ENCODE measurements around the gene MEA1.

Gene MEA1

GRCh38 chr6:43060755-43061633 lies 47.2 kb upstream of the MEA1 start:
- TF ChIP-seq EP300 (IDR thresholded peaks at IDR 0.05; ENCODE audit: borderline replicate concordance), result no peak
- TF ChIP-seq RAD21 (IDR thresholded peaks at IDR 0.05; ENCODE audit: low read depth), result no peak
- TF ChIP-seq EGR1 (IDR thresholded peaks at IDR 0.05), result no peak
- TF ChIP-seq ZBTB7A (IDR thresholded peaks at IDR 0.05; ENCODE audit: low read depth), result no peak
- TF ChIP-seq REST (IDR thresholded peaks at IDR 0.05; ENCODE audit: low read depth), result no peak
- TF ChIP-seq TEAD4 (IDR thresholded peaks at IDR 0.05), result no peak

GRCh38 chr6:43060034-43060754 lies 46.4 kb upstream of the MEA1 start:
- TF ChIP-seq EGR1 (IDR thresholded peaks at IDR 0.05), result no peak
- no peak for TF ChIP-seq TAF1 (IDR thresholded peaks at IDR 0.05; ENCODE audit: low read depth)
- no peak for TF ChIP-seq FOXM1 (IDR thresholded peaks at IDR 0.05; ENCODE audit: borderline replicate concordance, low read depth)
- 0 out of 2 replicates have a peak, but pooled peaks have one; percentile 15 for TF ChIP-seq USF1 (IDR thresholded peaks at IDR 0.05)
- TF ChIP-seq TEAD4 (IDR thresholded peaks at IDR 0.05), result no peak

- no peak for TF ChIP-seq REST (IDR thresholded peaks at IDR 0.05; ENCODE audit: low read depth)
- TF ChIP-seq RAD21 (IDR thresholded peaks at IDR 0.05; ENCODE audit: low read depth), result no peak
- TF ChIP-seq ZBTB7A (IDR thresholded peaks at IDR 0.05; ENCODE audit: low read depth), result no peak
- no peak for TF ChIP-seq EGR1 (IDR thresholded peaks at IDR 0.05)
- peak; percentile 95 for TF ChIP-seq YY1 (IDR thresholded peaks at IDR 0.05; ENCODE audit: low read depth)
- TF ChIP-seq TAF1 (IDR thresholded peaks at IDR 0.05; ENCODE audit: low read depth), result peak; percentile 72; the same call in 1 of the 2 replicates
- peak; percentile 80 for TF ChIP-seq USF1 (IDR thresholded peaks at IDR 0.05)
- no peak for TF ChIP-seq FOXM1 (IDR thresholded peaks at IDR 0.05; ENCODE audit: borderline replicate concordance, low read depth)
- TF ChIP-seq CEBPB (IDR thresholded peaks at IDR 0.05), result no peak; the same call in 1 of the 2 replicates
- peak; percentile 99 for TF ChIP-seq CREB1 (IDR thresholded peaks at IDR 0.05; ENCODE audit: low read depth)
- peak; percentile 67 for TF ChIP-seq MAX (IDR thresholded peaks at IDR 0.05)
- TF ChIP-seq TCF12 (IDR thresholded peaks at IDR 0.05; ENCODE audit: low read depth), result no peak; the same call in none of the 2 replicates
- 0 out of 2 replicates have a peak, but pooled peaks have one; percentile 9 for TF ChIP-seq NFIC (IDR thresholded peaks at IDR 0.05)
- no peak for TF ChIP-seq EP300 (IDR thresholded peaks at IDR 0.05; ENCODE audit: borderline replicate concordance)
- no peak for TF ChIP-seq TEAD4 (IDR thresholded peaks at IDR 0.05)
These were observed 45.7 kb upstream of the MEA1 start, which contains the start of the genes KLC4 and MRPL2 for GRCh38 chr6:43059168-43060033. Gene KLC4, plus strand, starts transcription at chr6:43059631. Its CDS starts 1,705 bp downstream, at chr6:43061336. Gene MRPL2, minus strand, starts transcription at chr6:43059434. Its CDS starts 53 bp downstream, at chr6:43059381.

- TF ChIP-seq CEBPB (IDR thresholded peaks at IDR 0.05) (no peak), NFIC (IDR thresholded peaks at IDR 0.05) (no peak), RAD21 (IDR thresholded peaks at IDR 0.05; ENCODE audit: low read depth) (no peak), CREB1 (IDR thresholded peaks at IDR 0.05; ENCODE audit: low read depth) (no peak), TEAD4 (IDR thresholded peaks at IDR 0.05) (no peak), REST (IDR thresholded peaks at IDR 0.05; ENCODE audit: low read depth) (no peak), TAF1 (IDR thresholded peaks at IDR 0.05; ENCODE audit: low read depth) (no peak), EP300 (IDR thresholded peaks at IDR 0.05; ENCODE audit: borderline replicate concordance) (no peak), FOXM1 (IDR thresholded peaks at IDR 0.05; ENCODE audit: borderline replicate concordance, low read depth) (no peak), YY1 (IDR thresholded peaks at IDR 0.05; ENCODE audit: low read depth) (no peak), ZBTB7A (IDR thresholded peaks at IDR 0.05; ENCODE audit: low read depth) (no peak), USF1 (IDR thresholded peaks at IDR 0.05) (no peak), MAX (IDR thresholded peaks at IDR 0.05) (no peak)
These were observed 44.8 kb upstream of the MEA1 start for GRCh38 chr6:43058531-43058930.

Data from Ishikawa (cell line).